ENCODE results near the gene GFRA1. TPM values are rescaled to one million over a fixed set of nuclear protein-coding genes. Genes with fewer than 3 reads are reported as not detected.

GFRA1 gene
- total RNA-seq, 1 donor from 2014 or later = 14.0 TPM

- Histone ChIP-seq H2AFZ (replicated peaks) (no peak overlapping the region), H3K4me1 (no peaks in the 10 kb centered on the region), H4K20me1 (ENCODE audit: low read depth) (no peaks in the 10 kb centered on the region), H3K9ac (no peak overlapping the region), H3K36me3 (no peaks in the 10 kb centered on the region), H3K4me2 (no peak overlapping the region), H3K79me2 (ENCODE audit: low read depth) (no peaks in the 10 kb centered on the region), H3K4me3 (no peak overlapping the region), H3K27me3 (no peaks in the 10 kb centered on the region), H3K27ac (no peak overlapping the region), H3F3A (ENCODE audit: low read depth) (no peaks in the 10 kb centered on the region), H3K9me3 (ENCODE audit: low read depth) (no peaks in the 10 kb centered on the region)
- Mint-ChIP-seq H3K27ac (no peak overlapping the region), H3K4me3 (no peak overlapping the region), H3K36me3 (no peaks in the 10 kb centered on the region), H3K9me3 (no peaks in the 10 kb centered on the region), H3K27me3 (ENCODE audit: insufficient read depth, low read depth) (peaks cover 3% of the 10 kb centered on the region), H3K4me1 (peaks cover 7% of the 10 kb centered on the region)
- DNase-seq (ENCODE audit: low spot score) = no peak
- no peak for TF ChIP-seq CTCF (IDR thresholded peaks at IDR 0.05)
- TF ChIP-seq EZH2 (IDR thresholded peaks at IDR 0.05) = no peak
- no peak for TF ChIP-seq EZH2phosphoT487 (IDR thresholded peaks at IDR 0.05)
Observed at GRCh38 chr10:116216676-116217075, 56.3 kb downstream of the GFRA1 start.

- H3K4me1 ChIP-seq = no peaks in the 10 kb centered on the region
- no peaks in the 10 kb centered on the region for H3K27me3 ChIP-seq
- DNase-seq (ENCODE audit: low spot score) = no peak
- H3K4me3 ChIP-seq = no peak overlapping the region
- Mint-ChIP-seq H3K4me1 (peaks cover 6% of the 10 kb centered on the region), H3K9me3 (no peaks in the 10 kb centered on the region), H3K27ac (no peak overlapping the region), H3K27me3 (ENCODE audit: insufficient read depth, low read depth) (peaks cover 3% of the 10 kb centered on the region), H3K4me3 (no peak overlapping the region), H3K36me3 (no peaks in the 10 kb centered on the region)
- H3K9me3 ChIP-seq (ENCODE audit: low read depth) = no peaks in the 10 kb centered on the region
- no peaks in the 10 kb centered on the region for H4K20me1 ChIP-seq (ENCODE audit: low read depth)
- H3K79me2 ChIP-seq (ENCODE audit: low read depth) = no peaks in the 10 kb centered on the region
- no peak overlapping the region for H2AFZ ChIP-seq (replicated peaks)
- no peak overlapping the region for H3K27ac ChIP-seq
- no peaks in the 10 kb centered on the region for H3F3A ChIP-seq (ENCODE audit: low read depth)
- H3K36me3 ChIP-seq = no peaks in the 10 kb centered on the region
- TF ChIP-seq EZH2phosphoT487 (IDR thresholded peaks at IDR 0.05) (no peak), EZH2 (IDR thresholded peaks at IDR 0.05) (no peak), CTCF (IDR thresholded peaks at IDR 0.05) (no peak)
- no peak overlapping the region for H3K4me2 ChIP-seq
- no peak overlapping the region for H3K9ac ChIP-seq
Observed at GRCh38 chr10:116215651-116216050, 57.4 kb downstream of the GFRA1 start.

GRCh38 chr10:116211682-116212081 is 61.3 kb downstream of the GFRA1 start:
- Mint-ChIP-seq H3K27ac (no peak overlapping the region), H3K4me3 (no peak overlapping the region), H3K9me3 (no peaks in the 10 kb centered on the region), H3K36me3 (no peaks in the 10 kb centered on the region), H3K4me1 (peaks cover 35% of the 10 kb centered on the region), H3K27me3 (ENCODE audit: insufficient read depth, low read depth) (peaks cover 4% of the 10 kb centered on the region)
- H3K4me2 ChIP-seq = no peak overlapping the region
- no peaks in the 10 kb centered on the region for H4K20me1 ChIP-seq (ENCODE audit: low read depth)
- no peak overlapping the region for H3K4me3 ChIP-seq
- H3K36me3 ChIP-seq = no peaks in the 10 kb centered on the region
- no peaks in the 10 kb centered on the region for H3F3A ChIP-seq (ENCODE audit: low read depth)
- no peak overlapping the region for H3K27ac ChIP-seq
- no peaks in the 10 kb centered on the region for H3K4me1 ChIP-seq
- H3K9ac ChIP-seq = no peak overlapping the region
- H3K79me2 ChIP-seq (ENCODE audit: low read depth) = no peaks in the 10 kb centered on the region
- TF ChIP-seq EZH2 (IDR thresholded peaks at IDR 0.05) = no peak
- TF ChIP-seq EZH2phosphoT487 (IDR thresholded peaks at IDR 0.05) = no peak
- no peak for TF ChIP-seq CTCF (IDR thresholded peaks at IDR 0.05)
- H3K9me3 ChIP-seq (ENCODE audit: low read depth) = no peaks in the 10 kb centered on the region
- DNase-seq (ENCODE audit: low spot score) = no peak
- no peak overlapping the region for H2AFZ ChIP-seq (replicated peaks)
- H3K27me3 ChIP-seq = no peaks in the 10 kb centered on the region
